HCT116 (cell line): ENCODE data around the gene PDLIM7.

Experiments
- CTCF ChIP-seq, 3 experiments: fragments of 200-600 bp in 1 of 3; sonication (generic) in 1 of 3; IDR thresholded peaks in 2 of 3; conservative IDR thresholded peaks in 1 of 3; 2 replicates each; pipeline ENCODE4 v1.5.1; 2012 to 2017; ENCODE audit warnings: low read depth in 2 of 3, low read length in 2 of 3, antibody characterized with exemption in 1 of 3, borderline replicate concordance in 1 of 3, control low read depth in 1 of 3, mild to moderate bottlenecking in 1 of 3, mixed read lengths in 1 of 3, mixed run types in 1 of 3, moderate library complexity in 1 of 3; ENCODE audit not compliant: insufficient read depth in 1 of 3
- EZH2 ChIP-seq: fragments of 200-600 bp; sonication (generic); IDR thresholded peaks from 2 replicates; pipeline ENCODE4 v1.6.1; 2017; ENCODE audit warnings: antibody characterized with exemption, mixed run types
- EZH2phosphoT487 ChIP-seq: fragments of 200-600 bp; IDR thresholded peaks from 2 replicates; pipeline ENCODE4 v1.6.1; 2018; ENCODE audit warnings: antibody characterized with exemption, borderline replicate concordance
- POLR2A ChIP-seq: IDR thresholded peaks from 2 replicates; pipeline ENCODE4 v1.7.0; 2011; ENCODE audit warnings: borderline replicate concordance; ENCODE audit not compliant: insufficient read depth, insufficient read length; ENCODE audit errors: extremely low read depth
- REST ChIP-seq: IDR thresholded peaks from 2 replicates; pipeline ENCODE4 v1.6.1; 2012; ENCODE audit warnings: low read depth
- SIN3A ChIP-seq: IDR thresholded peaks from 2 replicates; pipeline ENCODE4 v1.6.1; 2012; ENCODE audit warnings: low read depth
- TCF7L2 ChIP-seq: IDR thresholded peaks from 2 replicates; pipeline ENCODE4 v1.7.0; 2011; ENCODE audit warnings: borderline replicate concordance, inconsistent platforms; ENCODE audit not compliant: insufficient read depth, insufficient read length; ENCODE audit errors: extremely low read depth
- ZBTB33 ChIP-seq: IDR thresholded peaks from 2 replicates; pipeline ENCODE4 v1.6.1; 2011; ENCODE audit warnings: mild to moderate bottlenecking, low read length, moderate library complexity; ENCODE audit not compliant: insufficient replicate concordance; ENCODE audit errors: extremely low read depth

- TF ChIP-seq CTCF (IDR thresholded peaks at IDR 0.05 in 2 of 3, conservative IDR thresholded peaks at IDR 0.05 in 1 of 3; ENCODE audit: borderline replicate concordance in 1 of 3, insufficient read depth in 1 of 3, low read depth in 2 of 3, low read length in 2 of 3) (no peak), EZH2 (no peak), POLR2A (no peak), EZH2phosphoT487 (no peak), TCF7L2 (no peak), ZBTB33 (no peak), REST (no peak), SIN3A (no peak)
Measured at GRCh38 chr5:177524941-177525655, 27.7 kb upstream of the PDLIM7 start.
